Endothelial cell of umbilical vein (primary cell): ENCODE measurements around the gene RAB3IL1. TPM values are rescaled to one million over a fixed set of nuclear protein-coding genes. Genes with fewer than 3 reads are reported as not detected.

Experiments
- BruUV-seq: library from RNA; stranded (reverse); fragments of 400-500 nt; replicated peaks from 2 replicates; lab custom pipeline; 2021; lab: Mats Ljungman, UMichigan
- CTCF ChIA-PET: fragments of 300-600, 350-600 bp; sonication (Branson Sonifier 250); formaldehyde crosslinking; loops from one replicate; lab custom pipeline; 2021; ENCODE audit warnings: antibody characterized with exemption, inconsistent platforms; lab: Charles Lee
- POLR2A ChIA-PET: fragments of 300-600, 350-600 bp; sonication (Branson Sonifier 250); formaldehyde crosslinking; loops from one replicate; lab custom pipeline; 2021; ENCODE audit warnings: antibody characterized with exemption, inconsistent platforms; lab: Charles Lee
- DNase-seq: peaks from one replicate; pipeline ENCODE4 v3.0.0-alpha.2; 2011; ENCODE audit warnings: low read depth, low spot score
- FAIRE-seq: peaks from 2 replicates; lab custom pipeline; 2011; peaks lifted over from hg19 to GRCh38; lab: Jason Lieb, UNC
- H2AFZ ChIP-seq: 2 replicates; pipeline ENCODE4 v1.6.0; 2012; ENCODE audit warnings: low read depth, low read length, control low read depth, inconsistent platforms
- H3K27ac ChIP-seq: 2 replicates; pipeline ENCODE4 v1.5.1; 2011; ENCODE audit warnings: low read depth, mild to moderate bottlenecking, control low read depth, low read length, moderate library complexity; ENCODE audit not compliant: insufficient read depth
- H3K27me3 ChIP-seq, 2 experiments: 2 replicates each; pipeline versions ENCODE4 v1.6.0 to v1.6.1; 2011; ENCODE audit warnings: low read length in 2 of 2, mixed read lengths in 1 of 2; ENCODE audit not compliant: control insufficient read depth in 2 of 2, insufficient read depth in 2 of 2
- H3K36me3 ChIP-seq, 2 experiments: 2 replicates in 1 of 2; 3 replicates in 1 of 2; pipeline ENCODE4 v1.5.1; 2011; ENCODE audit warnings: low read length in 2 of 2, mild to moderate bottlenecking in 1 of 2, moderate library complexity in 1 of 2; ENCODE audit not compliant: control insufficient read depth in 2 of 2, insufficient read depth in 2 of 2; ENCODE audit errors: extremely low read depth in 1 of 2
- H3K4me1 ChIP-seq: 3 replicates; pipeline ENCODE4 v1.5.1; 2011; ENCODE audit warnings: mild to moderate bottlenecking, low read length; ENCODE audit not compliant: control insufficient read depth, insufficient read depth; ENCODE audit errors: extremely low read depth
- H3K4me2 ChIP-seq: 2 replicates; pipeline ENCODE4 v1.6.1; 2011; ENCODE audit warnings: low read length, control low read depth, mixed read lengths; ENCODE audit not compliant: insufficient read depth
- H3K4me3 ChIP-seq, 3 experiments: fragments of 200-600 bp in 1 of 3; sonication (generic), shearing (Covaris generic) in 1 of 3; replicated peaks in 1 of 3; 2 replicates each; pipeline ENCODE4 v1.5.1; 2011 to 2016; ENCODE audit warnings: control low read depth in 3 of 3, low read length in 3 of 3, mild to moderate bottlenecking in 2 of 3, inconsistent platforms in 1 of 3, low read depth in 1 of 3, moderate library complexity in 1 of 3; ENCODE audit not compliant: insufficient read depth in 1 of 3
- H3K79me2 ChIP-seq: 2 replicates; pipeline ENCODE4 v1.6.0; 2012; ENCODE audit warnings: low read length, inconsistent platforms; ENCODE audit not compliant: control insufficient read depth, insufficient read depth
- H3K9ac ChIP-seq: replicated peaks from 2 replicates; pipeline ENCODE3; 2011; ENCODE audit warnings: low read length, control low read depth; ENCODE audit not compliant: insufficient read depth; ENCODE audit errors: extremely low read depth
- H3K9me1 ChIP-seq: replicated peaks from 3 replicates; pipeline ENCODE4 v1.6.0; 2011; ENCODE audit warnings: mild to moderate bottlenecking, low read length; ENCODE audit not compliant: control insufficient read depth, insufficient read depth; ENCODE audit errors: extremely low read depth
- H3K9me3 ChIP-seq: replicated peaks from 2 replicates; pipeline ENCODE4 v1.5.1; 2012; ENCODE audit warnings: low read length, inconsistent platforms; ENCODE audit not compliant: control insufficient read depth, insufficient read depth
- H4K20me1 ChIP-seq: replicated peaks from 2 replicates; pipeline ENCODE3; 2011; ENCODE audit warnings: mild to moderate bottlenecking, low read length; ENCODE audit not compliant: control insufficient read depth, insufficient read depth; ENCODE audit errors: extremely low read depth
- CTCF ChIP-seq, 2 donors: IDR thresholded peaks; 1 replicate in 1 of 2; 2 replicates in 1 of 2; pipeline ENCODE4 v1.5.1; 2011; ENCODE audit warnings: low read length in 2 of 2, mild to moderate bottlenecking in 2 of 2, moderate library complexity in 2 of 2, control low read depth in 1 of 2, inconsistent platforms in 1 of 2, low read depth in 1 of 2; ENCODE audit not compliant: insufficient read depth in 1 of 2; ENCODE audit errors: extremely low read depth in 1 of 2
- EZH2 ChIP-seq: IDR thresholded peaks from 2 replicates; pipeline ENCODE4 v1.6.1; 2012; ENCODE audit warnings: borderline replicate concordance, low read depth, mild to moderate bottlenecking, moderate library complexity, low read length, inconsistent platforms; ENCODE audit not compliant: severe bottlenecking
- FOS ChIP-seq: IDR thresholded peaks from 2 replicates; pipeline ENCODE4 v1.6.1; 2011; ENCODE audit warnings: mild to moderate bottlenecking, low read length, moderate library complexity, borderline replicate concordance; ENCODE audit not compliant: insufficient read depth
- GATA2 ChIP-seq: IDR thresholded peaks from 2 replicates; pipeline ENCODE4 v1.7.0; 2011; ENCODE audit warnings: low read depth, mild to moderate bottlenecking, moderate library complexity, mixed read lengths, low read length; ENCODE audit not compliant: insufficient read length, insufficient read depth
- JUN ChIP-seq: IDR thresholded peaks from 2 replicates; pipeline ENCODE4 v1.6.1; 2011; ENCODE audit warnings: borderline replicate concordance, low read depth; ENCODE audit not compliant: insufficient read length, insufficient read depth
- POLR2A ChIP-seq: IDR thresholded peaks from 2 replicates; pipeline ENCODE4 v1.6.1; 2012; ENCODE audit warnings: low read depth, mild to moderate bottlenecking, control low read depth, low read length
- POLR2AphosphoS5 ChIP-seq: IDR thresholded peaks from 2 replicates; pipeline ENCODE4 v1.6.1; 2012; ENCODE audit warnings: low read depth, mild to moderate bottlenecking, control low read depth, low read length, moderate library complexity; ENCODE audit not compliant: insufficient read depth
- dilution Hi-C: fragments of 300-500 bp; cut with MboI; formaldehyde crosslinking; loops from one replicate; pipeline ENCODE4 v1.15.0; 2019; ENCODE audit warnings: low sequenced_read_pairs; ENCODE audit not compliant: extremely low pct_ligation_motif_present
- intact Hi-C: fragments of 100-400 bp; cut with micrococcal nuclease; formaldehyde crosslinking; loops from one replicate; pipeline ENCODE4 v1.10.0; 2022
- polyA plus RNA-seq, 4 experiments: library from polyadenylated mRNA; depleted of rRNA in 3 of 4; stranded (reverse) in 3 of 4; unstranded in 1 of 4; fragments of >200 nt; gene quantifications; 2 replicates each; pipeline versions ENCODE4 v1.2.1 to v1.2.3, GENCODE V29; 2011 to 2012; ENCODE audit warnings: missing spikeins in 1 of 4
- total RNA-seq: library from RNA; stranded (reverse); gene quantifications from 2 replicates; pipeline ENCODE4 v1.2.3, GENCODE V29; 2021

RAB3IL1 gene
- total and polyA plus RNA-seq, 2 donors (not counting 3 experiments of a cell fraction or from before 2014, with no cell fraction given) = 1.8 to 3.6 TPM

GRCh38 chr11:61900251-61900650, 17.1 kb downstream of the RAB3IL1 start:
- intact Hi-C loops = no loop called here
- dilution Hi-C loops = no loop called here
- H3K4me3 ChIP-seq = no peak overlapping the region
- H3K4me1 ChIP-seq = no peaks in the 10 kb centered on the region
- no peak for FAIRE-seq
- H3K27ac ChIP-seq = no peak overlapping the region
- no peaks in the 10 kb centered on the region for H3K27me3 ChIP-seq
- BruUV-seq = no TSS peak
- no peaks in the 10 kb centered on the region for H4K20me1 ChIP-seq
- TF ChIP-seq GATA2 (no peak), EZH2 (no peak)
- H3K9ac ChIP-seq = no peak overlapping the region
- DNase-seq = no peak
- no peaks in the 10 kb centered on the region for H3K36me3 ChIP-seq
- POLR2A ChIA-PET = interaction anchor here (0.6 kb wide), 1 partner anchor 23 kb away, joined by 4 read pairs; no protein-coding TSS in a partner anchor
- no peak overlapping the region for H3K4me2 ChIP-seq
- H3K9me3 ChIP-seq = no peaks in the 10 kb centered on the region
- no peaks in the 10 kb centered on the region for H3K9me1 ChIP-seq
- no peak overlapping the region for H2AFZ ChIP-seq
- no peaks in the 10 kb centered on the region for H3K79me2 ChIP-seq
- CTCF ChIA-PET = interaction anchor here (1.1 to 16.0 kb wide), 15 partner anchors 8 to 209 kb away, joined by 3 to 416 read pairs (median 12); no protein-coding TSS in a partner anchor

- Histone ChIP-seq H3K9me3 (no peaks in the 10 kb centered on the region), H4K20me1 (no peaks in the 10 kb centered on the region), H2AFZ (no peak overlapping the region), H3K9me1 (no peaks in the 10 kb centered on the region), H3K9ac (no peak overlapping the region), H3K79me2 (no peaks in the 10 kb centered on the region), H3K4me2 (no peak overlapping the region), H3K27me3 (no peaks in the 10 kb centered on the region), H3K4me1 (no peaks in the 10 kb centered on the region), H3K4me3 (no peak overlapping the region), H3K27ac (no peak overlapping the region), H3K36me3 (no peaks in the 10 kb centered on the region)
- DNase-seq (peak; percentile 80), FAIRE-seq (peak; percentile 90)
- no TSS peak for BruUV-seq
- CTCF ChIA-PET = interaction anchor here (0.6 to 16.0 kb wide), 43 partner anchors 8 to 310 kb away, joined by 3 to 416 read pairs (median 5); partner anchors contain the start of genes FADS2, FADS3 and SCGB2A1
- POLR2A ChIA-PET = no interaction called here
- intact Hi-C loops = loop anchor here (1.0 kb wide), 5 partner anchors 48 to 209 kb away; no protein-coding TSS in a partner anchor
- TF ChIP-seq CTCF (IDR thresholded peaks at IDR 0.05; ENCODE audit: extremely low read depth in 1 of 2, insufficient read depth in 1 of 2, low read depth in 1 of 2, low read length in 2 of 2) (peak; percentile 100), POLR2AphosphoS5 (no peak), FOS (no peak), POLR2A (no peak), JUN (no peak), GATA2 (no peak), EZH2 (no peak)
- dilution Hi-C loops = no loop called here
These were observed 18.1 kb downstream of the RAB3IL1 start for GRCh38 chr11:61899146-61899841.
